AG04449 (cell line): Measurements from ENCODE around the gene CEP152.
A peak's percentile ranks its signal among the peaks of the same experiment; 100 is the strongest.
"Not testable (repeated sequence)": the region's sequence is repeated elsewhere in the genome, so short reads cannot be mapped to it uniquely, and the experiment has no call there.

Experiments
- CTCF ChIA-PET: fragments of 350-600 bp; formaldehyde crosslinking; extraction: SDS; loops from one replicate; lab custom pipeline; 2021; ENCODE audit warnings: antibody characterized with exemption; lab: Yijun Ruan, JAX
- POLR2A ChIA-PET: fragments of 400-600, 350-600 bp; formaldehyde crosslinking; extraction: SDS; loops from one replicate; lab custom pipeline; 2020; ENCODE audit warnings: antibody characterized with exemption, inconsistent platforms; lab: Yijun Ruan, JAX
- DNase-seq: peaks from one replicate; pipeline ENCODE4 v3.0.0-alpha.2; 2010; ENCODE audit warnings: low read depth, low spot score
- H3K4me3 ChIP-seq: 2 replicates; pipeline ENCODE4 v1.5.1; 2011; ENCODE audit warnings: low read depth, mild to moderate bottlenecking, control low read depth, low read length
- CTCF ChIP-seq: IDR thresholded peaks from one replicate; pipeline ENCODE4 v1.5.1; 2011; ENCODE audit warnings: mild to moderate bottlenecking, moderate library complexity, low read length, control low read depth, inconsistent platforms; ENCODE audit not compliant: insufficient read depth; ENCODE audit errors: missing control alignments

Gene CEP152

DNA sequence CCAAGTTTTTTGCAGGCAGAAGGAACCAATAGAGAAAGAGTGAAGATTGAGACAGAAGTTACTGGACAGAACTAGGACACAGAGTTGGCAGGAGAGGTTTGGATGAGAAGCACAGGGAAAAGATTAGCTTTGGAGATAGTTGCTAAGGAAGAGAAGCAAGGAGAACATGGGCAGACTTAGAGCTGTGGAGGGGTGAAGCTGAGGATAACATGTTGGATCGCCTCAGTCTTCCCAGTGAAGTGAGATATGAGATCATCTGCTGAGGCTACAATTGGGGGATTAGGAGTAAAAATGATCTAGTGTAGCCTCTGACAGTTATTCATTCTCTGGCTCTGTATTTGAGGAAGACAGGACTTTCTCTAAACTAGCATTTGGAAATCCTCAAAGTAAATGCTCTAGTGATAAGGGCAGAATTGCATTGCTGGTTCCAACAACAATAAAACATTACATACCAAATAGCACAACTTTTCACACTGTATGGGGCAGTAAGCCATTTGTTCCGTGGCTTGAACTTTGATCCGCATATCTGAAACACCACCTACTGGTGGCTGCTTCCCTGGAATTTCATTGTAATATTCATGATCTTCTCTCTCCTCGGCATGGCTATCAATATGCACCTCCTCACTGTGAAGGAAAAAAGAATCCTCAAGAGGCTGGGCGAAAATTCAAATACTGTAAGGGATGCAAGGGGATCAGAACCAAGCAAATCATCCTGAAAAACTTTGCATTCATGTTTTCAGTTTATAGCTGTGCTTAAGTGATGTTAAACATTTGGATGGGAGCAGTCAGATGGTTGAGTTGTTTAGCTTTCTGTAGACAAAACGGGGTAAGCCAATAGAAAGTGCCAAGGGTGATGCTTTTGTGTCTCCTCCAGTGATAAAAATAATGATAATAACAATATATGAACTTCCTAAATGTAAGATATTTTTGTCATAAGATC, 44.9 kb upstream of the CEP152 start:
- peak; percentile 23 for DNase-seq
- CTCF ChIA-PET: interaction anchor here (0.6 to 5.9 kb wide), 16 partner anchors 9 to 500 kb away, joined by 3 to 57 read pairs (median 4); partner anchors contain the start of gene CEP152
- H3K4me3 ChIP-seq: no peak overlapping the region
- TF ChIP-seq CTCF: peak; percentile 43
- POLR2A ChIA-PET: interaction anchor here (1.2 to 1.5 kb wide), 2 partner anchors 50 to 210 kb away, joined by 3 to 5 read pairs; partner anchors contain the start of gene FBN1

GRCh38 chr15:48854434-48854833, 43.6 kb upstream of the CEP152 start:
- CTCF ChIA-PET: interaction anchor here (1.4 to 5.9 kb wide), 3 partner anchors 48 to 137 kb away, joined by 3 to 57 read pairs (median 3); no protein-coding TSS in a partner anchor
- H3K4me3 ChIP-seq, DNase-seq: not testable (repeated sequence)
- POLR2A ChIA-PET: interaction anchor here (0.6 kb wide), 1 partner anchor 626 kb away, joined by 3 read pairs; no protein-coding TSS in a partner anchor

DNA sequence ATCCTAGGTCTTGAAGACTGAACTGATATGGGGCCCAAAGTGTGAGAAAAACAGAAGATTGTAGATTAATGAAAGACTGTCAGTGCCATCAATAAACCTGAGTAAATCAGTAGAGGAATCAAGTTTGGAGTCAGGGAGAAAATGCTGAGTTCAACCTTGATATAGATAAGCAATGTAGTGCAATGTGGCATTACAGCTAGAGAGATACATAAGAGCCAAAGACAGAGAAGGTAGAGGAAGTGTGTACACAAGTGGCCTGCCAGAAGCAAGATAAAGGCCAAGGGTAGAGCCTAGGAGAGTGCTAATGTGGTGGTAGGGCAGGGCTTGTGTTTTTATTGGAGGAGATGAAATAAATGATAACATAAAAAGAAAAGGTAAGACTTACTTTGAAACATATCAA, 41.1 kb upstream of the CEP152 start:
- POLR2A ChIA-PET: no interaction called here
- no peak for DNase-seq
- no peak overlapping the region for H3K4me3 ChIP-seq
- no peak for TF ChIP-seq CTCF
- CTCF ChIA-PET: interaction anchor here (0.9 kb wide), 1 partner anchor 133 kb away, joined by 3 read pairs; no protein-coding TSS in a partner anchor

DNA sequence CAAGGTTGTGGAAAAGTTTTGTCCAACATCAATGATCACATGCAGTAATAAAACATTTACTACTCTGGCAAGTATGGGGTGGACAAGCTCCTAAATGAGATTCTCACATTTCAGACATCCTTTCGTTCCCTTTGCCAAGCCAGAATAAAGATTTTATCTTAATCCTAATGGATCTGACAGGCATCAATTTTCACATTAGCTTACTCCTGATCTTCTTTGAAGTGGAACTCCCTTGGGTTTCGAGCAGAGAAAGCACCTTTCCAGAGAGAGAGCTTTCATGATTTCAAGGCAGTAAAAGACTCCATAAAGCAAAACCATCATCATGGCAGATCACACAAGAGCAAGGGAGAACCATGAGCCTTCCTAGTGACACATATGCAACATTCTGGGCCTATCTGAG, 39.8 kb upstream of the CEP152 start:
- ChIA-PET CTCF (interaction anchor here (1.7 kb wide), 1 partner anchor 10 kb away, joined by 5 read pairs; no protein-coding TSS in a partner anchor), POLR2A (no interaction called here)
- TF ChIP-seq CTCF: no peak
- no peak overlapping the region for H3K4me3 ChIP-seq
- DNase-seq: no peak

- no peak overlapping the region for H3K4me3 ChIP-seq
- no peak for DNase-seq
- ChIA-PET POLR2A (no interaction called here), CTCF (interaction anchor here (2.2 kb wide), 1 partner anchor 130 kb away, joined by 5 read pairs; no protein-coding TSS in a partner anchor)
- no peak for TF ChIP-seq CTCF
Measured at GRCh38 chr15:48845123-48845522, 34.3 kb upstream of the CEP152 start.

- ChIA-PET POLR2A (no interaction called here), CTCF (interaction anchor here (0.6 to 2.4 kb wide), 2 partner anchors 19 to 490 kb away, joined by 3 to 5 read pairs; no protein-coding TSS in a partner anchor)
- TF ChIP-seq CTCF: no peak
- no peak for DNase-seq
- H3K4me3 ChIP-seq: no peak overlapping the region
Measured at GRCh38 chr15:48842501-48842900, 31.6 kb upstream of the CEP152 start.
